ENCODE data around the gene EBNA1BP2. TPM values are rescaled to one million over a fixed set of nuclear protein-coding genes. Genes with fewer than 3 reads are reported as not detected.
"Not testable (repeated sequence)": the region's sequence is repeated elsewhere in the genome, so short reads cannot be mapped to it uniquely, and the experiment has no call there.

The EBNA1BP2 gene
- total and polyA plus RNA-seq, 5 experiments from 2014 or later, result 27.3 to 57.4 (median 50.9) TPM

DNA sequence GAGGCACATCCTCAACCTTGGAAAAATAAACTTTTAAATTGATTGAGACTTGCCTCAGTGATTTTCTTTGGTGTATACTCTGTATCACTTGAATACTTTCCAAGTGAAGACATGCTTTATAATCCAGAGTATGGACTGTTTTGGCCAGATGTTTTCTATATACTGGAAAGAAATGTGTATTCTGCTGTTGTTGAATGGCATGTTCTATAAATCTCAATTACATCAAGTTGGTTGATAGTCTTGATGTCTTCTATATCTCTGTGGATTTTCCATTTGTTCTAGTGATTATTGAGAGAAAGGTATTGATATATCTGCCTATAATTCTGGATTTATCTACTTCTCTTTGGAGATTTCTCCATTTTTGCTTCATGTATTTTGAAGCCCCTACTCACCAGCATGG is 37.5 kb downstream of the EBNA1BP2 start:
- Mint-ChIP-seq H3K36me3 (peaks cover 0 to 2% (median 0%) of the 10 kb centered on the region in 3 donors), H3K27ac (no peak overlapping the region), H3K4me1 (no peaks in the 10 kb centered on the region), H3K27me3 (peaks cover 21 to 30% (median 26%) of the 10 kb centered on the region in 5 donors), H3K4me3 (no peak overlapping the region), H3K9me3 (peaks cover 0 to 7% (median 3%) of the 10 kb centered on the region in 9 donors)
- ATAC-seq (no peak), DNase-seq (no peak)
- POLR2A ChIA-PET, result no interaction called here

GRCh38 chr1:43134068-43134467 is 38.0 kb downstream of the EBNA1BP2 start:
- peaks cover 19 to 29% (median 26%) of the 10 kb centered on the region in 5 donors for H3K27me3 Mint-ChIP-seq

DNA sequence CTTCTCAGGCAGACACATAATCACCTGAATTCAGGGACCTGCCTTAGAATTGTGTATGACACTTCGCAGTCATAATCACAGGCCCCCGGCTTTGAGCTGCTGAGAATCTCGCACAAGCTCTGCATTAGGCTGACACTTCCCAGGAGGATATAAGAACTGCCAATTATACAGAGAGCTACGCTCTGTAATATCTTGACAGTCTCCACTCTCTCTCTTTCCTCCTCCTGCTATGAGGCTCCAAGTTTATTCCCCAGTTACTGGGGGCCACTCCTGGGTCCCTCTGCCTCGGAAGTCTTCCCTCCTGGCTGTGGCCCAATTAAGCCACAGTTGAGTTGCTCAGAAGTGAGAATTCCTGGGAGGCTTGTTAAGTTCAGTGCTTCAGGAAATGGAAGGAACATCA is 42.7 kb downstream of the EBNA1BP2 start:
- POLR2A ChIA-PET, result no interaction called here
- no peaks in the 10 kb centered on the region for H3K36me3 Mint-ChIP-seq
- no peak overlapping the region for H3K4me3 Mint-ChIP-seq
- H3K27me3 Mint-ChIP-seq, result peaks cover 20 to 40% (median 25%) of the 10 kb centered on the region in 5 donors
- no peaks in the 10 kb centered on the region for H3K4me1 Mint-ChIP-seq
- H3K27ac Mint-ChIP-seq, result no peak overlapping the region
- peaks cover 0 to 4% (median 0%) of the 10 kb centered on the region in 9 donors for H3K9me3 Mint-ChIP-seq
- ATAC-seq (no peak), DNase-seq (no peak)

More at GRCh38 chr1:43134068-43134467, 38.0 kb downstream of the EBNA1BP2 start:
- POLR2A ChIA-PET, result no interaction called here
- H3K36me3 Mint-ChIP-seq, result no peaks in the 10 kb centered on the region
- ATAC-seq, result no peak
- H3K27ac Mint-ChIP-seq, result no peak overlapping the region
- H3K4me1 Mint-ChIP-seq, result no peaks in the 10 kb centered on the region
- H3K9me3 Mint-ChIP-seq, result peaks cover 0 to 3% (median 0%) of the 10 kb centered on the region in 9 donors
- no peak for DNase-seq
- no peak overlapping the region for H3K4me3 Mint-ChIP-seq

GRCh38 chr1:43128816-43129215 is 43.3 kb downstream of the EBNA1BP2 start:
- H3K4me3 Mint-ChIP-seq, result no peak overlapping the region
- H3K9me3 Mint-ChIP-seq, result peaks cover 0 to 4% (median 0%) of the 10 kb centered on the region in 9 donors
- H3K27me3 Mint-ChIP-seq, result peaks cover 20 to 40% (median 25%) of the 10 kb centered on the region in 5 donors
- DNase-seq (no peak), ATAC-seq (no peak)
- H3K27ac Mint-ChIP-seq, result no peak overlapping the region
- POLR2A ChIA-PET, result no interaction called here
- H3K4me1 Mint-ChIP-seq, result no peaks in the 10 kb centered on the region
- H3K36me3 Mint-ChIP-seq, result no peaks in the 10 kb centered on the region

- DNase-seq, result no peak
- H3K36me3 Mint-ChIP-seq, result no peaks in the 10 kb centered on the region
- POLR2A ChIA-PET, result no interaction called here
Measured at GRCh38 chr1:43123031-43123430, 49.1 kb downstream of the EBNA1BP2 start.

DNA sequence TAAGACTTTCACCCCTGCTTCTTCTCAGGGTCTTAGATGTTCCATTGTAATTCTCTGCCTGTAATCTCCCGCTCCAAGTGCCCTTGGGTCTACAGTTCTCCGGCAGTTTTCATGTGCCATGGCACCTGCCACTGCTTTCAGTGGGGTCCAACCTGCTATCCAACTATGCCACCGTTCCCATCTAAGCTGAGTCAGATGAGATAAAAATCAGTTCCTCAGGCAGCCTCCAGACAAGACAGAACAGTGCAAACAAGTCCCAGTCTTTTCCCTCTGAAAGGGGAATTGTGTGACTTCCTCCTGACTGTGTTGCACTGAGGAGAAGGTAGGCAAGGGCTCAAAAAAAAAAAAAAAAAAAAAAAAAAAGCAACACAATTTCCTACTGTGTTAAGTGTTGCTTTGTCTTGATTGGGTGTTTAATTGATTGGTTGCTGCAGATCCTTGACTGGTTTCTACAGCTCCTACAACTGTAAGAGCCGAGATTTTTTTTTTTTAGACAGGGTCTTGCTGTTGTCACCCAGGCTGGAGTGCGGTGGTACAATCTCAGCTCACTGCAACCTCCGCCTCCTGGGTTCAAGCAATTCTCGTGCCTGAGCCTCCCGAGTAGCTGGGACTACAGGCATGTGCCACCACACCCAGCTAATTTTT is 50.7 kb downstream of the EBNA1BP2 start:
- peaks cover 0 to 5% (median 0%) of the 10 kb centered on the region in 9 donors for H3K9me3 Mint-ChIP-seq
- no peaks in the 10 kb centered on the region for H3K4me1 Mint-ChIP-seq
- no peak overlapping the region for H3K4me3 Mint-ChIP-seq
- no peaks in the 10 kb centered on the region for H3K36me3 Mint-ChIP-seq
- POLR2A ChIA-PET, result no interaction called here
- H3K27ac Mint-ChIP-seq, result no peak overlapping the region
- ATAC-seq (no peak), DNase-seq (no peak)
- peaks cover 8 to 30% (median 19%) of the 10 kb centered on the region in 5 donors for H3K27me3 Mint-ChIP-seq

More at GRCh38 chr1:43123031-43123430, 49.1 kb downstream of the EBNA1BP2 start:
- ATAC-seq, result no peak
- peaks cover 0 to 8% (median 0%) of the 10 kb centered on the region in 9 donors for H3K9me3 Mint-ChIP-seq
- H3K4me3 Mint-ChIP-seq, result no peak overlapping the region
- peaks cover 15 to 40% (median 30%) of the 10 kb centered on the region in 5 donors for H3K27me3 Mint-ChIP-seq
- H3K4me1 Mint-ChIP-seq, result no peaks in the 10 kb centered on the region
- no peak overlapping the region for H3K27ac Mint-ChIP-seq

DNA sequence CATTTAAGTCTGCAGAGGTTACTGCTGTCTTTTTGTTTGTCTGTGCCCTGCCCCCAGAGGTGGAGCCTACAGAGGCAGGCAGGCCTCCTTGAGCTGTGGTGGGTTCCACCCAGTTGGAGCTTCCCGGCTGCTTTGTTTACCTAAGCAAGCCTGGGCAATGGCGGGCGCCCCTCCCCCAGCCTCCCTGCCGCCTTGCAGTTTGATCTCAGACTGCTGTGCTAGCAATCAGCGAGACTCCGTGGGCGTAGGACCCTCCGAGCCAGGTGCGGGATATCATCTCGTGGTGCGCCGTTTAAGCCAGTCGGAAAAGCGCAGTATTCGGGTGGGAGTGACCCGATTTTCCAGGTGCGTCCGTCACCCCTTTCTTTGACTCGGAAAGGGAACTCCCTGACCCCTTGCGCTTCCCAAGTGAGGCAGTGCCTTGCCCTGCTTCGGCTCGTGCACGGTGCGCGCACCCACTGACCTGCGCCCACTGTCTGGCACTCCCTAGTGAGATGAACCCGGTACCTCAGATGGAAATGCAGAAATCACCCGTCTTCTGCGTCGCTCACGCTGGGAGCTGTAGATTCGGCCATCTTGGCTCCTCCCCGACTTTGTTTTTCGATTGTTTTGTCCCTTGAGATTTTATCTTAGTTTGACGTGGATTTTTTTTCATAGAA is 52.0 kb downstream of the EBNA1BP2 start:
- H3K36me3 Mint-ChIP-seq, H3K9me3 Mint-ChIP-seq, H3K4me1 Mint-ChIP-seq, DNase-seq, ATAC-seq, POLR2A ChIA-PET: not testable (repeated sequence)
- Mint-ChIP-seq H3K27me3 (peaks cover 8 to 29% (median 18%) of the 10 kb centered on the region in 5 donors), H3K4me3 (peak overlapping the region in 3 of 10 donors; percentile 2 to 79 (median 5)), H3K27ac (peak overlapping the region in 1 of 10 donors; percentile 57)

Small RNA genes within 50 kb of the gene (microRNA-seq; reads per million reads assigned to microRNA genes)
- gene MIR6733 (ENCODE audit: borderline microRNAs expressed), result 1.0 reads per million

Other genes starting within 250 kb of the EBNA1BP2 start
- 10 to 100 TPM; 57.2 to 57.3 TPM for gene SLC2A1, start 213.4 kb downstream of the EBNA1BP2 start, total RNA-seq
- 10 to 100 TPM; 17.7 to 22.8 (median 22.0) TPM for gene SLC2A1, start 213.4 kb downstream of the EBNA1BP2 start, polyA plus RNA-seq
- not detected for gene CFAP57, start within 50 bp of the EBNA1BP2 start, total RNA-seq
- under 1 TPM in 1 of 3 donors, not detected in 2; 0.04 TPM for gene CFAP57, start within 50 bp of the EBNA1BP2 start, polyA plus RNA-seq
- gene TMEM125, start 97.7 kb upstream of the EBNA1BP2 start, total RNA-seq, result not detected
- gene TMEM125, start 97.7 kb upstream of the EBNA1BP2 start, polyA plus RNA-seq, result under 1 TPM in 2 of 3 donors, not detected in 1; 0.23 to 0.33 TPM
- not detected for gene C1orf210, start 113.3 kb upstream of the EBNA1BP2 start, total RNA-seq
- gene C1orf210, start 113.3 kb upstream of the EBNA1BP2 start, polyA plus RNA-seq, result under 1 TPM in 1 of 3 donors, not detected in 2; 0.13 TPM
- gene TIE1, start 128.7 kb upstream of the EBNA1BP2 start, total RNA-seq, result not detected
- gene TIE1, start 128.7 kb upstream of the EBNA1BP2 start, polyA plus RNA-seq, result not detected
- not detected for gene MPL, start 165.5 kb upstream of the EBNA1BP2 start, total RNA-seq
- not detected for gene MPL, start 165.5 kb upstream of the EBNA1BP2 start, polyA plus RNA-seq
- gene CDC20, start 186.7 kb upstream of the EBNA1BP2 start, total RNA-seq, result under 1 TPM; 0.39 to 0.77 TPM
- gene CDC20, start 186.7 kb upstream of the EBNA1BP2 start, polyA plus RNA-seq, result under 1 TPM in 1 of 3 donors, not detected in 2; 0.59 TPM
- gene ELOVL1, start 195.7 kb upstream of the EBNA1BP2 start, total RNA-seq, result 10 to 100 TPM; 30.3 to 30.8 TPM
- 10 to 100 TPM; 39.8 to 49.4 (median 45.4) TPM for gene ELOVL1, start 195.7 kb upstream of the EBNA1BP2 start, polyA plus RNA-seq
- 10 to 100 TPM; 28.5 to 29.8 TPM for gene MED8, start 217.5 kb upstream of the EBNA1BP2 start, total RNA-seq
- 10 to 100 TPM; 16.8 to 34.7 (median 30.6) TPM for gene MED8, start 217.5 kb upstream of the EBNA1BP2 start, polyA plus RNA-seq
- 100 to 1,000 TPM; 133 to 138 TPM for gene SZT2, start 217.6 kb upstream of the EBNA1BP2 start, total RNA-seq
- 1 to 10 TPM; 2.1 to 7.9 (median 4.9) TPM for gene SZT2, start 217.6 kb upstream of the EBNA1BP2 start, polyA plus RNA-seq